ENCODE measurements around the gene KLF1.
A peak's percentile ranks its signal among the peaks of the same experiment; 100 is the strongest.
"Not testable (repeated sequence)": the region's sequence is repeated elsewhere in the genome, so short reads cannot be mapped to it uniquely, and the experiment has no call there.

KLF1 gene

GRCh38 chr19:12858041-12858928 is 28.7 kb downstream of the KLF1 start:
- H3K27ac ChIP-seq = no peak overlapping the region
- H3K4me1 ChIP-seq (ENCODE audit: control insufficient read depth in 1 of 2, insufficient read depth in 1 of 2, low read depth in 1 of 2, low read length in 1 of 2) = no peaks in the 10 kb centered on the region
- no peak for TF ChIP-seq CTCF (IDR thresholded peaks at IDR 0.05)
- no peaks in the 10 kb centered on the region for H3K9me3 ChIP-seq
- H3K36me3 ChIP-seq = no peaks in the 10 kb centered on the region
- no peak overlapping the region for H3K4me3 ChIP-seq (ENCODE audit: low read depth in 1 of 2, low read length in 1 of 2)
- H3K27me3 ChIP-seq = peaks cover 15% of the 10 kb centered on the region

DNA sequence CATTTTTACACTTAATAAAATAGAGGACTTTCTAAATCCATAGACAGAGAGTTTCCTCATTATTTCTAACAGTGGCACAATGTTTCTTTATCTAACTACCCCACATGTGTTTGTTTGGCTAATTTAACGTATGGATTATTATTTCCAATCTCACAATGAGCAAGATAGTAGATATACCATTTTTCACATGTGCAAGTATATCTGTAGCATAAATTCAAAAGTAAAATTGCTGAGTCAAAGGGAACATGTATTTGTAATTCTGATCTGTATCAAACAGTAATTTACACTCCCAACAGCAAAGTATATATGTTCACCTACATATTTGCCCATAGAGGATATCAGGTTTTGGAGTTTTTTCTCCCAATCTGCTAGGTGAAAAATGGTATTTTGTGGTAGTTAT is 30.3 kb downstream of the KLF1 start:
- no peak overlapping the region for H3K4me3 ChIP-seq (ENCODE audit: low read depth in 1 of 2, low read length in 1 of 2)
- H3K27ac ChIP-seq = no peak overlapping the region
- TF ChIP-seq CTCF (IDR thresholded peaks at IDR 0.05) = no peak
- H3K4me1 ChIP-seq (ENCODE audit: control insufficient read depth in 1 of 2, insufficient read depth in 1 of 2, low read depth in 1 of 2, low read length in 1 of 2) = no peaks in the 10 kb centered on the region
- no peaks in the 10 kb centered on the region for H3K36me3 ChIP-seq
- peaks cover 13% of the 10 kb centered on the region for H3K27me3 ChIP-seq
- H3K9me3 ChIP-seq = no peaks in the 10 kb centered on the region

GRCh38 chr19:12847159-12848139 is 39.6 kb downstream of the KLF1 start:
- TF ChIP-seq CTCF (IDR thresholded peaks at IDR 0.05) = peak; percentile 99
- H3K27me3 ChIP-seq = peaks cover 82% of the 10 kb centered on the region
- H3K9me3 ChIP-seq = no peaks in the 10 kb centered on the region
- H3K4me1 ChIP-seq (ENCODE audit: control insufficient read depth in 1 of 2, insufficient read depth in 1 of 2, low read depth in 1 of 2, low read length in 1 of 2) = peaks cover 5 to 9% of the 10 kb centered on the region in 2 experiments
- peak overlapping the region in 1 of 2 experiments; percentile 49 for H3K4me3 ChIP-seq (ENCODE audit: low read depth in 1 of 2, low read length in 1 of 2)
- H3K36me3 ChIP-seq = no peaks in the 10 kb centered on the region
- H3K27ac ChIP-seq = no peak overlapping the region

DNA sequence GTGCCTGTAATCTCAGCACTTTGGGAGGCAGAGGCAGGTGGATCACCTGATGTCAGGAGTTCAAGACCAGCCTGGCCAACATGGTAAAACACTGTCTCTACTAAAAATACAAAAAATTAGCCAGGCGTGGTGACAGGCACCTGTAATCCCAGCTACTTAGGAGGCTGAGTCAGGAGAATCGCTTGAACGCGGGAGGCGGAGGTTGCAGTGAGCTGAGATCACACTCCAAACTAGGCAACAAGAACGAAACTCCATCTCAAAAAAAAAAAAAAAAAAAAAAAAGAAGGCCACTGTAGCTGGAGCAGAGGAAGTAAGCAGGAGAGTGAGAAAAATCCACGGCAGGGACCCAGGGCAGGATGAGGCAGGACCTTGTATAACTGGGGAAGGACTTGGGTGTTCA is 40.4 kb downstream of the KLF1 start:
- H3K27me3 ChIP-seq = peaks cover 90% of the 10 kb centered on the region
- not testable (repeated sequence) for H3K9me3 ChIP-seq; H3K36me3 ChIP-seq; H3K4me1 ChIP-seq (ENCODE audit: control insufficient read depth in 1 of 2, insufficient read depth in 1 of 2, low read depth in 1 of 2, low read length in 1 of 2); H3K27ac ChIP-seq; H3K4me3 ChIP-seq (ENCODE audit: low read depth in 1 of 2, low read length in 1 of 2)

- no peaks in the 10 kb centered on the region for H3K36me3 ChIP-seq
- no peaks in the 10 kb centered on the region for H3K9me3 ChIP-seq
- H3K4me3 ChIP-seq (ENCODE audit: low read depth in 1 of 2, low read length in 1 of 2) = no peak overlapping the region
- H3K4me1 ChIP-seq (ENCODE audit: control insufficient read depth in 1 of 2, insufficient read depth in 1 of 2, low read depth in 1 of 2, low read length in 1 of 2) = peaks cover 11 to 16% of the 10 kb centered on the region in 2 experiments
- peaks cover 96% of the 10 kb centered on the region for H3K27me3 ChIP-seq
- TF ChIP-seq CTCF (IDR thresholded peaks at IDR 0.05) = no peak
- H3K27ac ChIP-seq = no peak overlapping the region
Observed at GRCh38 chr19:12843999-12844732, 42.8 kb downstream of the KLF1 start.

Data from neutrophil (primary cell).